Mesenchymal stem cell (in vitro differentiated cells and primary cell): Measurements from ENCODE around the gene SCRG1.

Experiments used
- DNase-seq: peaks from one replicate; pipeline ENCODE4 v3.0.0-alpha.2; 2013
- H2AFZ ChIP-seq: one replicate; pipeline ENCODE4 v1.6.1; 2013; ENCODE audit warnings: low read depth, mild to moderate bottlenecking, control low read depth, inconsistent platforms, low read length, moderate library complexity
- H2AK5ac ChIP-seq: 2 replicates; pipeline ENCODE4 v1.6.1; 2013; ENCODE audit warnings: low read length, moderate library complexity, mild to moderate bottlenecking, inconsistent platforms; ENCODE audit not compliant: severe bottlenecking
- H2BK120ac ChIP-seq: one replicate; pipeline ENCODE4 v1.6.1; 2013; ENCODE audit warnings: low read depth, mild to moderate bottlenecking, inconsistent platforms, low read length, moderate library complexity
- H2BK12ac ChIP-seq, 2 experiments: one replicate each; pipeline ENCODE4 v1.6.1; 2013; ENCODE audit warnings: inconsistent platforms in 2 of 2, low read length in 2 of 2, mild to moderate bottlenecking in 2 of 2, moderate library complexity in 2 of 2, control low read depth in 1 of 2
- H2BK15ac ChIP-seq: one replicate; pipeline ENCODE4 v1.6.1; 2013; ENCODE audit warnings: mild to moderate bottlenecking, low read depth, inconsistent platforms; ENCODE audit not compliant: poor library complexity, severe bottlenecking
- H2BK5ac ChIP-seq: 2 replicates; pipeline ENCODE4 v1.6.1; 2013; ENCODE audit warnings: low read depth, mild to moderate bottlenecking, low read length, control low read depth, inconsistent platforms; ENCODE audit not compliant: poor library complexity, severe bottlenecking
- H3K14ac ChIP-seq, 2 experiments: one replicate each; pipeline ENCODE4 v1.6.1; 2013; ENCODE audit warnings: inconsistent platforms in 2 of 2, low read length in 2 of 2, control low read depth in 1 of 2, mild to moderate bottlenecking in 1 of 2, moderate library complexity in 1 of 2
- H3K18ac ChIP-seq, 2 experiments: one replicate each; pipeline ENCODE4 v1.6.1; 2013; ENCODE audit warnings: inconsistent platforms in 2 of 2, low read length in 2 of 2, control low read depth in 1 of 2, low read depth in 1 of 2, mild to moderate bottlenecking in 1 of 2
- H3K23ac ChIP-seq, 2 experiments: one replicate each; pipeline ENCODE4 v1.6.1; 2013; ENCODE audit warnings: inconsistent platforms in 2 of 2, low read length in 2 of 2, mild to moderate bottlenecking in 2 of 2, moderate library complexity in 2 of 2, control low read depth in 1 of 2
- H3K27ac ChIP-seq: 2 replicates; pipeline ENCODE4 v1.5.1; 2013; ENCODE audit warnings: mild to moderate bottlenecking, moderate library complexity, low read length, control low read depth, inconsistent platforms; ENCODE audit not compliant: poor library complexity, severe bottlenecking
- H3K27me3 ChIP-seq, 2 experiments: 2 replicates each; pipeline versions ENCODE4 v1.6.1 to v1.7.0; 2013; ENCODE audit warnings: low read length in 2 of 2, mild to moderate bottlenecking in 2 of 2, moderate library complexity in 2 of 2, control low read depth in 1 of 2, inconsistent platforms in 1 of 2; ENCODE audit not compliant: control insufficient read depth in 1 of 2, insufficient read depth in 1 of 2
- H3K36me3 ChIP-seq, 2 experiments: 2 replicates each; pipeline versions ENCODE4 v1.6.1 to v1.7.0; 2013; ENCODE audit warnings: low read length in 2 of 2, control low read depth in 1 of 2, inconsistent platforms in 1 of 2, low read depth in 1 of 2, mild to moderate bottlenecking in 1 of 2; ENCODE audit not compliant: insufficient read depth in 2 of 2, control insufficient read depth in 1 of 2
- H3K4ac ChIP-seq, 2 experiments: one replicate each; pipeline ENCODE4 v1.6.1; 2013; ENCODE audit warnings: inconsistent platforms in 2 of 2, low read length in 2 of 2, mild to moderate bottlenecking in 2 of 2, moderate library complexity in 2 of 2, control low read depth in 1 of 2, low read depth in 1 of 2
- H3K4me1 ChIP-seq: 2 replicates; pipeline ENCODE4 v1.6.1; 2013; ENCODE audit warnings: low read depth, low read length, control low read depth; ENCODE audit not compliant: control insufficient read depth, insufficient read depth
- H3K4me2 ChIP-seq: 2 replicates; pipeline ENCODE4 v1.6.1; 2013; ENCODE audit warnings: low read length, mild to moderate bottlenecking, inconsistent platforms; ENCODE audit not compliant: poor library complexity, severe bottlenecking
- H3K4me3 ChIP-seq, 2 experiments: 2 replicates each; pipeline versions ENCODE4 v1.5.1 to v1.7.0; 2013; ENCODE audit warnings: low read length in 2 of 2, mild to moderate bottlenecking in 2 of 2, control low read depth in 1 of 2, low read depth in 1 of 2; ENCODE audit not compliant: insufficient read depth in 1 of 2
- H3K79me1 ChIP-seq: replicated peaks from 2 replicates; pipeline ENCODE4 v1.6.1; 2013; ENCODE audit warnings: mild to moderate bottlenecking, control low read depth, low read length, inconsistent platforms; ENCODE audit not compliant: poor library complexity, severe bottlenecking
- H3K9ac ChIP-seq: 2 replicates; pipeline ENCODE4 v1.7.0; 2013; ENCODE audit warnings: mild to moderate bottlenecking, low read length, moderate library complexity
- H3K9me3 ChIP-seq: 2 replicates; pipeline ENCODE4 v1.7.0; 2013; ENCODE audit warnings: mild to moderate bottlenecking, low read length; ENCODE audit not compliant: control insufficient read depth
- H4K8ac ChIP-seq: one replicate; pipeline ENCODE4 v1.6.1; 2013; ENCODE audit warnings: inconsistent platforms, mild to moderate bottlenecking, low read length, moderate library complexity
- H4K91ac ChIP-seq: one replicate; pipeline ENCODE4 v1.6.1; 2013; ENCODE audit warnings: mild to moderate bottlenecking, low read length, inconsistent platforms
- WGBS: methylation state at CpG from one replicate; pipeline ENCODE4 v1.1.7; 2013; ENCODE audit warnings: mixed read lengths; 5-methylcytosine and 5-hydroxymethylcytosine counted together

The SCRG1 gene

GRCh38 chr4:173442223-173442932 is 43.5 kb upstream of the SCRG1 start:
- no peak overlapping the region for H3K4ac ChIP-seq
- no peak overlapping the region for H3K23ac ChIP-seq
- no peak overlapping the region for H4K91ac ChIP-seq
- H3K9ac ChIP-seq, result no peak overlapping the region
- H2BK12ac ChIP-seq, result no peak overlapping the region
- no peak overlapping the region for H3K4me2 ChIP-seq
- no peak overlapping the region for H2AFZ ChIP-seq
- no peak for DNase-seq
- H2BK5ac ChIP-seq, result no peak overlapping the region
- no peaks in the 10 kb centered on the region for H3K27me3 ChIP-seq
- H3K27ac ChIP-seq, result no peak overlapping the region
- no peaks in the 10 kb centered on the region for H3K79me1 ChIP-seq
- peaks cover 4% of the 10 kb centered on the region for H3K9me3 ChIP-seq
- no peak overlapping the region for H3K18ac ChIP-seq
- H3K4me1 ChIP-seq, result no peaks in the 10 kb centered on the region
- no peak overlapping the region for H3K4me3 ChIP-seq
- H2BK15ac ChIP-seq, result no peak overlapping the region
- no peaks in the 10 kb centered on the region for H3K36me3 ChIP-seq
- no peak overlapping the region for H2AK5ac ChIP-seq
- WGBS, result 93% methylated on average over 9 of the region's 10 CpGs
- no peak overlapping the region for H2BK120ac ChIP-seq
- no peak overlapping the region for H4K8ac ChIP-seq
- no peak overlapping the region for H3K14ac ChIP-seq

GRCh38 chr4:173440888-173441287 is 42.0 kb upstream of the SCRG1 start:
- Histone ChIP-seq H3K4me2 (no peak overlapping the region), H3K4me1 (no peaks in the 10 kb centered on the region), H3K9ac (no peak overlapping the region), H3K27me3 (no peaks in the 10 kb centered on the region), H2BK15ac (no peak overlapping the region), H2BK12ac (no peak overlapping the region), H3K4me3 (no peak overlapping the region), H3K27ac (no peak overlapping the region), H3K79me1 (no peaks in the 10 kb centered on the region), H3K23ac (no peak overlapping the region), H3K36me3 (no peaks in the 10 kb centered on the region), H4K8ac (no peak overlapping the region), H2AFZ (no peak overlapping the region), H2BK5ac (no peak overlapping the region), H4K91ac (no peak overlapping the region), H3K4ac (no peak overlapping the region), H3K14ac (no peak overlapping the region), H2AK5ac (no peak overlapping the region), H3K9me3 (peaks cover 4% of the 10 kb centered on the region), H3K18ac (no peak overlapping the region), H2BK120ac (no peak overlapping the region)
- no peak for DNase-seq
- WGBS, result 89% methylated on average over 3 of the region's 3 CpGs

- no peaks in the 10 kb centered on the region for H3K27me3 ChIP-seq
- no peak overlapping the region for H2BK15ac ChIP-seq
- no peak overlapping the region for H3K4me2 ChIP-seq
- no peaks in the 10 kb centered on the region for H3K9me3 ChIP-seq
- no peak overlapping the region for H2BK5ac ChIP-seq
- H3K79me1 ChIP-seq, result no peaks in the 10 kb centered on the region
- 89% methylated on average over 6 of the region's 6 CpGs for WGBS
- no peak overlapping the region for H2BK12ac ChIP-seq
- H4K91ac ChIP-seq, result no peak overlapping the region
- H3K4me1 ChIP-seq, result no peaks in the 10 kb centered on the region
- H3K18ac ChIP-seq, result no peak overlapping the region
- H3K23ac ChIP-seq, result no peak overlapping the region
- H3K9ac ChIP-seq, result peak overlapping the region; percentile 25
- H4K8ac ChIP-seq, result no peak overlapping the region
- H3K36me3 ChIP-seq, result no peaks in the 10 kb centered on the region
- no peak overlapping the region for H2AFZ ChIP-seq
- H3K4ac ChIP-seq, result no peak overlapping the region
- H3K14ac ChIP-seq, result no peak overlapping the region
- no peak overlapping the region for H3K27ac ChIP-seq
- no peak overlapping the region for H2AK5ac ChIP-seq
- no peak overlapping the region for H3K4me3 ChIP-seq
- no peak for DNase-seq
- no peak overlapping the region for H2BK120ac ChIP-seq
Observed at GRCh38 chr4:173436771-173437265, 37.9 kb upstream of the SCRG1 start.

- no peak overlapping the region for H2AFZ ChIP-seq
- no peaks in the 10 kb centered on the region for H3K9me3 ChIP-seq
Observed at GRCh38 chr4:173436149-173436579, 37.2 kb upstream of the SCRG1 start.

More at GRCh38 chr4:173436149-173436579, 37.2 kb upstream of the SCRG1 start:
- peak overlapping the region in 1 of 2 experiments; percentile 22 for H3K14ac ChIP-seq
- no peak overlapping the region for H3K23ac ChIP-seq
- H2BK120ac ChIP-seq, result no peak overlapping the region
- no peak overlapping the region for H3K27ac ChIP-seq
- no peak overlapping the region for H2BK12ac ChIP-seq
- H2BK15ac ChIP-seq, result no peak overlapping the region
- peak; percentile 14 for DNase-seq
- WGBS, result 43% methylated on average over 5 of the region's 5 CpGs
- H4K91ac ChIP-seq, result no peak overlapping the region
- no peaks in the 10 kb centered on the region for H3K36me3 ChIP-seq
- H3K4ac ChIP-seq, result no peak overlapping the region
- H3K4me2 ChIP-seq, result no peak overlapping the region
- H4K8ac ChIP-seq, result no peak overlapping the region
- no peak overlapping the region for H2AK5ac ChIP-seq
- no peaks in the 10 kb centered on the region for H3K79me1 ChIP-seq
- H3K9ac ChIP-seq, result peak overlapping the region; percentile 25
- no peak overlapping the region for H2BK5ac ChIP-seq
- H3K4me3 ChIP-seq, result no peak overlapping the region
- H3K18ac ChIP-seq, result no peak overlapping the region
- H3K27me3 ChIP-seq, result no peaks in the 10 kb centered on the region
- no peaks in the 10 kb centered on the region for H3K4me1 ChIP-seq
